HG03558 (cell line): Measurements from ENCODE around the gene ERC1.
"Not testable (repeated sequence)": the region's sequence is repeated elsewhere in the genome, so short reads cannot be mapped to it uniquely, and the experiment has no call there.

Experiments used
- ATAC-seq: cut with Tn5 transposase; IDR thresholded peaks from one replicate; pipeline ENCODE4 v1.9.1; 2021; ENCODE audit warnings: moderate number of reproducible peaks; ENCODE audit not compliant: unreplicated experiment; ENCODE audit errors: extremely low read depth

ERC1 gene

GRCh38 chr12:1065629-1066028 lies 74.6 kb downstream of the ERC1 start:
- no peak for ATAC-seq

- ATAC-seq = no peak
Observed at GRCh38 chr12:1069846-1070245, 78.8 kb downstream of the ERC1 start.

DNA sequence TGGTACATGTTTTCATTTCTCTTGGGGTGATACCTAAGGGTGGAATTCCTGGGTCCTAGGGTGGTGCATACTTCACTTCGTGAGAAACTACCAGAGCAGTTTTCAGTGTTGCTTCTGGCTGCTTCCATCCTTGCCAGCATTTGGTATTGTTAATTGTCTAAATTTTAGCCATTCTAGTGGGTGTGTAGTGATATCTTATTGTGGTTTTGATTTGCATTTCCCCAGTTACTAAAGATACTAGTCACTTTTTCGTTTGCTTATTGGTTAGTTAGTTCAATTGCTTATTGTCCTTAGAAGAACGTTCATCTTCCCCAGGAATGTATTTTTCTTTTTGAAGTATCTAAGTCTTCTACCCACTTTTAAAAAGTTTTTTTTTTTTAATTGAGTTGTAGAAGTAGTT lies 80.2 kb downstream of the ERC1 start:
- no peak for ATAC-seq

DNA sequence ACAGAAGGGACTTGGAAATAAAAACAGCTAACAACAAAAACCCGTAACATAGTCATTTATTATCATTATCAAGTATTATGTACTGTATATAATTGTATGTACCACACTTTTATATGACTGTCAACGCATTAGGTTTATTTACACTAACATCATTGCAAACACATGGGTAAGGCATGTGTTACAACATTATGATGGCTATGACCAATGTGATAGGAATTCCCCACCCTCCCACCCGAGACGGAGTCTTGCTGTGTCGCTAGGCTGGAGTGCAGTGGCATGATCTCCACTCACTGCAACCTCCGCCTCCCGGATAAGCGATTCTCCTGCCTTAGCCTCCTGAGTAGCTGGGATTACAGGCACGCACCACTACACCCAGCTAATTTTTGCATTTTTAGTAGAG lies 82.6 kb downstream of the ERC1 start:
- no peak for ATAC-seq

DNA sequence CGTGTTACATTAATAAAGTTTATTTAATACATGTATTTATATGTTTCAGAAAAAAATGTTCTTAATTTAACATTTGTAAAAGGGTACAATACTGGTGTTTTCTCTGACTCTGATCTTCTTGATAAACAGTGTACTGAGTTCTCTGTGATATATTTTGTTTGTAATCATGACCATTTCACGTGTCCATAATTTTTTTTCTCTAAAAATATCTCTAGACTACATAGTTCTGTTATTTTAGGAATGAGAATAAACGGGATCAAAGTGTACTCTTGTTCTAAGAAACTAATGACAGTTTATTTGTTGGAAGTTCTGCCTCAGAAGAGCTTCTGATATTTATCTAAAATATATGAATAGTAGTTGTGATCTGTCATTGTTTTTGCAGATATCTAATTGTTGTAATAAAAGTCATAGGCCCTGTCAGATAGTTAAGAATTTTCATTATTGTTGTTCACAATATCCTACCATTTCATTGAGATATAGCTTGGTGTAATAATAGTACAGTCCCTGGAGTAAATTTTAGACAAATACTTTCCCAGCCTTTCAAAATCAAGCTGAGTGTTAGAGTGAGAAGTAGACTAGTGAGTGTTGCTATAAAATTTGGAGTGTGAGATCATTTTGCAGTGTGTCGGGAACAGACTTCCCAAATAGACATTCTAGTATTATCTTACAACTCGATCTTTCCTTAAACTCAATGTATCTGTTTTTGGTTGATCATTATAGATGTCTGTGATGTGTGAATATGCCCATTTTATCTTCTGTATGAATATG lies 86.2 kb downstream of the ERC1 start:
- ATAC-seq = no peak

- ATAC-seq = no peak
Observed at GRCh38 chr12:1078002-1078401, 87.0 kb downstream of the ERC1 start.

DNA sequence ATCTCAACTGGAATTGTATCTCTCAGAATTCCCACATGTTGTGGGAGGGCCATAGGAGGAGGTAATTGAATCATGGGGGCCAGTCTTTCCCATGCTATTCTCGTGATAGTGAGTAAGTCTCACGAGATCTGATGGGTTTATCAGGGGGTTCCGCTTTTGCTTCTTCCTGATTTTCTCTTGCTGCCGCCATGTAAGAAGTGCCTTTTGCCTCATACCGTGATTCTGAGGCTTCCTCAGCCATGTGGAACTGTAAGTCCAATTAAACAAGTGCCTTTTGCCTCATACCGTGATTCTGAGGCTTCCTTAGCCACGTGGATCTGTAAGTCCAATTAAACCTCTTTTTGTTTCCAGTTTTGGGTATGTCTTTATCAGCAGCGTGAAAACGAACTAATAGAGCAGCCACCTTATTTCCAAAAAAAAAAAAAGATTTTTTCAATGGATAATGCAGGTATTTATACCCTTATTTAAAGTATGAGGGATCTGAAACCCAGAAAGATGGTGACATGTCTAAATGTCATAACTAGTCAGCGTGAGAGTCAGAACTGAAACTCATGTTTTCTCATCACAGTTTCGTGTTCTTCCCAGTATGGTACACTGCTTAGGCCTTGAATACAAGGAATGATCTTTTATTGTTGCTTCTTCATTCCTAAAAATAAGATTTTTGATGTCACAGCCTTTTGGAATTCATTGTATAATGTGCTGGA lies 89.6 kb downstream of the ERC1 start:
- no peak for ATAC-seq

GRCh38 chr12:1083151-1083888 lies 92.3 kb downstream of the ERC1 start:
- no peak for ATAC-seq

GRCh38 chr12:1083889-1084262 lies 92.9 kb downstream of the ERC1 start:
- no peak for ATAC-seq

GRCh38 chr12:1091350-1091749 lies 100.3 kb downstream of the ERC1 start:
- ATAC-seq = no peak

- no peak for ATAC-seq
Observed at GRCh38 chr12:1093166-1093751, 102.2 kb downstream of the ERC1 start.

- no peak for ATAC-seq
Observed at GRCh38 chr12:1094714-1095113, 103.7 kb downstream of the ERC1 start.

GRCh38 chr12:1099158-1099557 lies 108.1 kb downstream of the ERC1 start:
- no peak for ATAC-seq

DNA sequence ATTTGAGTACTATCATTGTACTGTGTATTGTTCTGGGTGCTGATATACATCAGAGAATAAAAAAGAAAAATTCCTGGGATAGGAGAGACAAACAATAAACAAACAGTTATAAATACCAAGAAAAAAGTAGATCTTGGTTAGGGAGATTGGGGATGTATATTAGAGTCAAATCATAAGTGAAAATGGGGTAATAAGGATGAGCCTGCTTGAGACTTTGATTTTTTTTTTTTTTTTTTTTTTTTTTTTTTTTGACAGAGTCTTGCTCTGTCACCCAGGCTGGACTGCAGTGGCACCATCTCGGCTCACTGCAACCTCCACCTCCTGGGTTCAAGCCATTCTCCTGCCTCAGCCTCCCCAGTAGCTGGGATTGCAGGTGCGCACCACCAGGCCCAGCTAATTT lies 108.6 kb downstream of the ERC1 start:
- ATAC-seq = not testable (repeated sequence)

- ATAC-seq = no peak
Observed at GRCh38 chr12:1102115-1102514, 111.1 kb downstream of the ERC1 start.

DNA sequence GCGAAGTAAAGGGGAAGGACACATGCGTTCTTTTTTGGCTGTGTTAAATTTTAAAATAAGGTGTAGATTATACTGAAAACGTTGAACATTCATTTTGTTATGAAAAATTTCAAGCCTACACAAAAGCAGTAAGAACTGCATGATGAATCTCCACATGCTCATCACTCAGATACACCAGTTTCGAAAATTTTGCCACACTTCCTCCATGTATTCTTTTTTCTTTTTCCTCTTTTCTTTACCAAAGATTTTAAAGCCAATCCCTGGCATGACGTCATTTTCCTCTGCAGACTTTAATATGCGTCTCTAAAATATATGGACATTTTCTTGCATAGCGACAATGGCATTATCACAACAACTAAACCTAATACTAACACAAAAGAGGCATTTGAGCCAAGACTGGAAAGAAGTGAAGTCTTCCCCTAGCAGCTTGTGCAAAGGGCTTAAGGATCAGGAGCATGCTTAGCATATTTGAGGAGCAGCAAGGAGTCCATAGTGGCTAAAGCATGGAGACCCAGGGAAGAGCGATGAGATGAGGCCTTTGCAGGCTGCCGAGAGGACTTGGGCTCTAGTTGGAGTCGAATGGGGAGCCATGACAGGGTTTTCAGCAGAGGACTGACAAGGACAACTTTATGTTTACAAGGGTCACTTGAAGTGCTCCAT lies 111.9 kb downstream of the ERC1 start:
- ATAC-seq = no peak

DNA sequence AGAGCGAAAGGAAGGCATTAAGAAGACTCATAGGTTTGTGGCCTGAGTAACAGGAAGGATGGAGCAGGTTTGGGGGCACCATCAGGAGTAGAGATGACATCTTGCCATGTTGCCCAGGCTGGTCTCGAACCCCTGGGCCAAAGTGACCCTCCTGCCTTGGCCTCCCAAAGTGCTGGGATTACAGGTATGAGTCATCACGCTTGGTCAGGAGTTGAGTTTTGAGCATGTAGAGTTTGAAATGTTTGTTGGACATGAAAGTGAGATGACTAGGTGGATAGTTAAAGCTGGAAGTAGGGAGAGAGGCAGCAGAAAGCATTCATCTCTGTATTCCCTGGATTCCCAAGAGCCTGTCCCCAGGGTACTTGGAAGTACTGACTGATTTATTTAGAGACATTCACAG lies 112.6 kb downstream of the ERC1 start:
- no peak for ATAC-seq

GRCh38 chr12:1104088-1104800 lies 113.2 kb downstream of the ERC1 start:
- ATAC-seq = no peak

DNA sequence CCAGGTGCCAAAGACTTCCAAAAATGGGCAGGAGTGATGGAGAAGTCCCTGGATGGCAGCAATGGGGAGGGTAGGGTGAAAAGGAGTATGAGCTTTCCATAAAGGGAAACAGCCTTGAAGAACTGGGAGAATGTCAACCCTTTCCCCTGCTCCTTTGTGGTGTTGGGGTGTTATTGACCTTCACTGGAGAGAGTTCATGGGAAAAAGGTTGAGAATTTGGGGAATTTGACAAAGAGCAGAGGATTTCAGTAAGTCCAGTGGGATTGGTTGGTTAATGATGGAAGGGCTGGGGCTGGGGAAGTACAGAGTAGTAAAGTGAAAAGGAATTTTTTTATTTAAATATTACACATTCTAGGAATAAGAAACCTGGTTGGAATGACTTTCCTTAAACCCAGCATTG lies 116.6 kb downstream of the ERC1 start:
- no peak for ATAC-seq

DNA sequence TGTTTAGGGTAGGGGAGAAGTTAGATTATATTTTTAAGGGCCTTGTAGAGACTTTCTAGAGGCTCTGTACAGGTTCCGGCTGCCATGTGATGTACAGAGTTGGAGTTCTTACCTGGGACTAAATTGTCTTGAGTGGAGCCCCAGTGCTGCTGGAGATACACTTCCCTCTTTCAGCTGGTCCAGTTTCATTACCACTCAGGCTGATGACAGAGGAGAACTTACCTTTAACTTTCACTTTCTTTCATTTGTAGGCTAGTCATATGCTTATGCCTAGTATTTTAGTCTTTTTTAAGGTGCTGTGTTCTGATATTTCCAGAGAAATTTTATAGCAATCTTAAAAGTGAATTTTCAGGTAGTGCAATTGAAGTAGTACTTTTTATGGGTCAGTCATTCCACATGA lies 117.3 kb downstream of the ERC1 start:
- ATAC-seq = no peak
